ENCODE data around the gene SSC5D.

The SSC5D gene

GRCh38 chr19:55487924-55488687, at the start of gene SSC5D:
TSS of gene SSC5D (plus strand) at chr19:55488436. CDS start at chr19:55488590, 154 bp downstream.
- CTCF ChIA-PET: interaction anchor here (1.5 kb wide), 1 partner anchor 16 kb away, joined by 3 read pairs; no protein-coding TSS in a partner anchor

GRCh38 chr19:55439052-55439451, 49.2 kb upstream of the SSC5D start:
- ChIA-PET CTCF (no interaction called here), POLR2A (interaction anchor here (0.6 kb wide), 1 partner anchor 147 kb away, joined by 3 read pairs; no protein-coding TSS in a partner anchor)
- no peak for DNase-seq (ENCODE audit: extremely low spot score)
- TF ChIP-seq L3MBTL2 (conservative IDR thresholded peaks at IDR 0.05): no peak
- TF ChIP-seq ELF4 (IDR thresholded peaks at IDR 0.05): no peak
- TF ChIP-seq NFRKB (IDR thresholded peaks at IDR 0.05): no peak
- no peak for TF ChIP-seq ZNF384 (IDR thresholded peaks at IDR 0.05)
- no peak for TF ChIP-seq PKNOX1 (IDR thresholded peaks at IDR 0.05)
- no peak for TF ChIP-seq FOXA1 (IDR thresholded peaks at IDR 0.05)
- no peak for TF ChIP-seq ARNT (IDR thresholded peaks at IDR 0.05)
- no peak for TF ChIP-seq HDGF (IDR thresholded peaks at IDR 0.05; ENCODE audit: borderline replicate concordance)
- TF ChIP-seq CTBP1 (IDR thresholded peaks at IDR 0.05; ENCODE audit: borderline replicate concordance): no peak
- no peak for TF ChIP-seq TARDBP (IDR thresholded peaks at IDR 0.05)

More at GRCh38 chr19:55487924-55488687, at the start of gene SSC5D:
- no peak for DNase-seq (ENCODE audit: extremely low spot score)
- POLR2A ChIA-PET: interaction anchor here (1.9 kb wide), 1 partner anchor 12 kb away, joined by 14 read pairs; the partner anchor contains the start of gene ZNF628
- no peak for TF ChIP-seq PKNOX1 (IDR thresholded peaks at IDR 0.05)
- no peak for TF ChIP-seq ELF4 (IDR thresholded peaks at IDR 0.05)
- TF ChIP-seq FOXM1 (IDR thresholded peaks at IDR 0.05; ENCODE audit: borderline replicate concordance): no peak

- TF ChIP-seq PKNOX1 (IDR thresholded peaks at IDR 0.05) (peak; percentile 92), SP1 (IDR thresholded peaks at IDR 0.05) (peak; percentile 47; the same call in 1 of the 2 replicates), NFRKB (IDR thresholded peaks at IDR 0.05) (no peak), ELF4 (IDR thresholded peaks at IDR 0.05) (no peak), HDGF (IDR thresholded peaks at IDR 0.05; ENCODE audit: borderline replicate concordance) (no peak), TARDBP (IDR thresholded peaks at IDR 0.05) (no peak)
- ChIA-PET POLR2A (no interaction called here), CTCF (no interaction called here)
- DNase-seq (ENCODE audit: extremely low spot score): peak; percentile 85
Observed at GRCh38 chr19:55440411-55441105, 47.7 kb upstream of the SSC5D start.

GRCh38 chr19:55441319-55441691, 46.9 kb upstream of the SSC5D start:
- DNase-seq (ENCODE audit: extremely low spot score): no peak
- TF ChIP-seq HDGF (IDR thresholded peaks at IDR 0.05; ENCODE audit: borderline replicate concordance) (no peak), LEF1 (IDR thresholded peaks at IDR 0.05; ENCODE audit: borderline replicate concordance) (no peak), ELF4 (IDR thresholded peaks at IDR 0.05) (no peak), SP1 (IDR thresholded peaks at IDR 0.05) (no peak), FOXK2 (IDR thresholded peaks at IDR 0.05) (no peak), FOXM1 (IDR thresholded peaks at IDR 0.05; ENCODE audit: borderline replicate concordance) (no peak), SUZ12 (IDR thresholded peaks at IDR 0.05) (no peak), FOXA1 (IDR thresholded peaks at IDR 0.05) (no peak), TARDBP (IDR thresholded peaks at IDR 0.05) (no peak)
- ChIA-PET POLR2A (no interaction called here), CTCF (interaction anchor here (0.6 kb wide), 1 partner anchor 62 kb away, joined by 3 read pairs; no protein-coding TSS in a partner anchor)

GRCh38 chr19:55441692-55442321, 46.4 kb upstream of the SSC5D start:
- DNase-seq (ENCODE audit: extremely low spot score): no peak
- ChIA-PET POLR2A (no interaction called here), CTCF (interaction anchor here (0.6 kb wide), 1 partner anchor 62 kb away, joined by 3 read pairs; no protein-coding TSS in a partner anchor)

More at GRCh38 chr19:55441692-55442321, 46.4 kb upstream of the SSC5D start:
- TF ChIP-seq BHLHE40 (IDR thresholded peaks at IDR 0.05; ENCODE audit: borderline replicate concordance) (no peak), ELF4 (IDR thresholded peaks at IDR 0.05) (no peak), ZNF384 (IDR thresholded peaks at IDR 0.05) (no peak), HDGF (IDR thresholded peaks at IDR 0.05; ENCODE audit: borderline replicate concordance) (no peak), NFRKB (IDR thresholded peaks at IDR 0.05) (no peak), FOXM1 (IDR thresholded peaks at IDR 0.05; ENCODE audit: borderline replicate concordance) (no peak), FOXA1 (IDR thresholded peaks at IDR 0.05) (no peak), LEF1 (IDR thresholded peaks at IDR 0.05; ENCODE audit: borderline replicate concordance) (no peak), SUZ12 (IDR thresholded peaks at IDR 0.05) (no peak), TARDBP (IDR thresholded peaks at IDR 0.05) (no peak), L3MBTL2 (conservative IDR thresholded peaks at IDR 0.05) (no peak), SP1 (IDR thresholded peaks at IDR 0.05) (no peak), CTBP1 (IDR thresholded peaks at IDR 0.05; ENCODE audit: borderline replicate concordance) (no peak), ARNT (IDR thresholded peaks at IDR 0.05) (no peak)

Measured in HEK293T (cell line).